HL-60/S4 (cell line): ENCODE data around the gene KIF26B.
"Not testable (repeated sequence)": the region's sequence is repeated elsewhere in the genome, so short reads cannot be mapped to it uniquely, and the experiment has no call there.

Source experiments
- in situ Hi-C: fragments of 300-500 bp; cut with MboI; formaldehyde crosslinking; loops from 2 replicates; pipeline ENCODE4 v1.14.3; 2022; ENCODE audit warnings: low sequenced_read_pairs

KIF26B gene

DNA sequence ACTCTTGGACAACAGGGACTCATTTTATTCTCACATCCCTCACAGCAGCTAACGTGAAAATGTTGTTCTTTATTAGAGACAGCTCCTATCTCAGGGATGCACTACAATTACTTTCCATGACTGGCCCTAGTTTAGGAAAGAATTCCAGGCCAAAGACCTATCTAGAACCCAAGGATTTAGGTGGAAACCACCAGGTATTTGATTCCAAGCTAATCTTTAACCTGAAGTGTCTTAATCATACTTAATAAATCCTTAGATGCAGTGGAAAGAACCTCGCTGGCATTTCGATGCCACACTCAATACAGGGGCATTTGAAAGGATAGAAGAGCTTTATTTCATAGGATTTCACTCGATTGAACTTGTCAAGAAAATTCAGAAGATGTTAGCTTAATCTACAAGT is 218.3 kb downstream of the KIF26B start:
- in situ Hi-C loops = no loop called here

GRCh38 chr1:245375789-245376460 is 221.1 kb downstream of the KIF26B start:
- in situ Hi-C loops = no loop called here

- in situ Hi-C loops = no loop called here
These were observed 223.1 kb downstream of the KIF26B start for GRCh38 chr1:245377854-245378253.

GRCh38 chr1:245378311-245378722 is 223.5 kb downstream of the KIF26B start:
- in situ Hi-C loops = no loop called here

GRCh38 chr1:245378745-245379144 is 224.0 kb downstream of the KIF26B start:
- in situ Hi-C loops = no loop called here

DNA sequence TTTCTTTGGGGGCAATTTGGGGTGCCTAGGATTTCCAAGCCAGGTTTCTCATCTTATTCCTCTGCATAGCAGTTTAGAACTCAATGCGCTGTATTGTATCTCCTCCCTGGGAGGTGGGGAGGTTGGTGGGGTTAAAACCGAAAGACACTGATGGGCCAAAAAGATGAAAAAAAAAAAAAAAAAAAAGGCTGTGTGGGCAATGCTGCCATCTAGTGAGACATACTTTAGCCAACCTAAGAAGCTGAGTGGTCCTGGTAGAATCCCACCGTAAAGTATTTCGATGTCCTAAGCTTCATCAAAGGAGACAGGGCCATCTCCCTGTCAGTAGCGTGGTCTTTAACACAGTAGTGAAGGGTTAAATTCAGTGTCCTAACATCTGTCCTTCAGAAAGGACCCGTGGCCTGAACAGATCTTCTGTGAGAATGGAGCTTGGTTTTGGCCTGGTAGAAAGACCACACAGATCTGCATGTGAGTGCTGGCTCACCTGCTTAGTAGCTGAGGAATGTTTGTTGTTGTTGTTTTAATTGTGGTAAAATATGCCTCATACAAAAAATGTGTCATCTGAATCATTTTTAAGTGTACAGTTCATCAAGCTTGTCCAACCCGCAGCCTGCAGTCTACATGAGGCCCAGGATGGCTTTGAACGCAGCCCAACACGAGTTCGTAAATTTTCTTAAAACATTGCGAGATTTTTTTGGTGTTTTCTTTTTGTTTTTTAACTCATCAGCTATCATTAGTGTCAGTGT is 226.2 kb downstream of the KIF26B start:
- in situ Hi-C loops = no loop called here

GRCh38 chr1:245382981-245383380 is 228.2 kb downstream of the KIF26B start:
- in situ Hi-C loops = no loop called here

- in situ Hi-C loops = no loop called here
These were observed 228.9 kb downstream of the KIF26B start for GRCh38 chr1:245383396-245384330.

- in situ Hi-C loops = no loop called here
These were observed 231.6 kb downstream of the KIF26B start for GRCh38 chr1:245386297-245386971.

- in situ Hi-C loops = no loop called here
These were observed 233.9 kb downstream of the KIF26B start for GRCh38 chr1:245388687-245389086.

- in situ Hi-C loops = no loop called here
These were observed 235.1 kb downstream of the KIF26B start for GRCh38 chr1:245389873-245390272.

DNA sequence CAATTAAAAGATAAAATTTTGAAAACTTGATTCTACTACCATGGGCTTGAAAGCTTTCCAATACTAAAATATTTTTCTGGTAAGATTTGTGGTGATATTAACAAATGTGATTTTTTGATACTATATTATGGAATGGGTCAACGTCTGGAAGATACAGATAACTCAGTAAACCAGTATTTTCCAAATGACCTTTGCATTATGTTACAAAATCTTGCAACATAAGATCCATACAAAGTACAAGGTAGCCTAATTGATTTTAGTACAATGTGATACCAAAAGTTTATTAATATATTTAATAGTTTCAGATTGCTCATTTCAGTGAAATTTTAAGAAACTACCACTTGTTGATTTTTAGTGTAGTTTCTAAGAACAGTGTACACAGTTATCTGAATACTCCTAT is 236.2 kb downstream of the KIF26B start:
- in situ Hi-C loops = no loop called here

GRCh38 chr1:245393694-245394093 is 238.9 kb downstream of the KIF26B start:
- in situ Hi-C loops = no loop called here

- in situ Hi-C loops = no loop called here
These were observed 240.9 kb downstream of the KIF26B start for GRCh38 chr1:245395680-245396079.

DNA sequence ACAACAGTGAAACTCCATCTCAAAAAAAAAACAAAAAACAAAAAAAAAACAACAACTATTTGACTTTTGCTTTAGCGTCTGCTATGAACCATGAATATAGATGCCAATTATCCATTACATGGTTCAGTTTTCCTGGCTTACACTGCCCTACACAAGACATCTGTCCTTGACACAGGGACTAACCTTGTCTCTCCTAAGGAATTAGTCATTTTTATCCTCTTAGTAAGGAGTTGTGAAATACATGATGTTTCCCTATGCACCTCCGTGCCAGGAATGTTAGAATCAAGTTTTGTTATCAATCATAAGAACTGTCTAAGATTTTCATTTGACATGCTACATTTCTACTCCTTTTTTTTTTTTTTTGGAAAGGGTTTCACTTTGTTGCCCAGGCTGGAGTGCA is 241.8 kb downstream of the KIF26B start:
- in situ Hi-C loops = no loop called here

DNA sequence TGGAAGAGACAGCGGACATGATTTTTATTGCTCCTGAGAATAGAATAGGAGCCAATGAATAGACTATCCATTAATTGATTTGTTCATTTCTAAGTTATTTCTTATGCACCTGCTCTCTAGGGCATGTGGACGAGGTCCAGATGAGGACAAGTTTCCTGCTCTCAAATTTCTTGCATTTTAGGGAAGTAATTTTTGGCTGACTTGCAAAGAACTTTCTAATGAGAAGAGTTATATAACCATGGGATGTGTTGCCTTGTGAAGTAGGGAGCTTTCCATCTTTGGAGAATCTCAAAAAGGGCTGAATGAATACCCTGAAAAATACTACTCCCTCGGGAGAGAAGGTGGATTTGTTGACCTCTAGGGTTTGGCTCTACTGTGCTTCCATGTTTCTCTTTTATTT is 243.0 kb downstream of the KIF26B start:
- in situ Hi-C loops = no loop called here

- in situ Hi-C loops = no loop called here
These were observed 243.4 kb downstream of the KIF26B start for GRCh38 chr1:245398180-245398579.

- in situ Hi-C loops = no loop called here
These were observed 247.2 kb downstream of the KIF26B start for GRCh38 chr1:245401881-245402587.

DNA sequence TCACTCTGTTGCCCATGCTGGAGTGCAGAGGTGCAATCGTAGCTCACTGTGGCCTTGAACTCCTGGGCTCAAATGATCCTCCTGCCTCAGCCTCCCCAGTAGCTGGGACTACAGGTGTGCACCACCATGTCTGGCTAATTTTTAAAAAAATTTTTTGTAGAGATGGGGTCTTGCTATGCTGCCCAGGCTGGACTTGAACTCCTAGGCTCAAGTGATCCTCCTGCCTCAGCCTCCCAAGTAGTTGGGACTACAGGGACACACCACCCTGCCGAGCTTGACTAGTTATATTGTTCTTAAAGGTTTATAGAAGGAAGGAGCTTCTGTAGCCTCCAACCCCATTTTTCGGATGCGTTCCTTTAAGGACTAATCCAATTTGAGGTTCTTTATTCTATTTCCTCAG is 248.2 kb downstream of the KIF26B start:
- in situ Hi-C loops = not testable (repeated sequence)

GRCh38 chr1:245404527-245404926 is 249.7 kb downstream of the KIF26B start:
- in situ Hi-C loops = no loop called here
